GM21786 (cell line): Measurements from ENCODE around the gene JARID2.

Source experiments
- ATAC-seq: cut with Tn5 transposase; IDR thresholded peaks from one replicate; pipeline ENCODE4 v1.9.1; 2021; ENCODE audit not compliant: unreplicated experiment

Gene JARID2

GRCh38 chr6:15481390-15482291 is 235.8 kb downstream of the JARID2 start:
- no peak for ATAC-seq

GRCh38 chr6:15483060-15483459 is 237.2 kb downstream of the JARID2 start:
- no peak for ATAC-seq

GRCh38 chr6:15484140-15484539 is 238.3 kb downstream of the JARID2 start:
- no peak for ATAC-seq

- no peak for ATAC-seq
Observed at GRCh38 chr6:15484821-15485220, 239.0 kb downstream of the JARID2 start.

GRCh38 chr6:15485936-15486335 is 240.1 kb downstream of the JARID2 start:
- no peak for ATAC-seq

- ATAC-seq = no peak
Observed at GRCh38 chr6:15487262-15487661, 241.4 kb downstream of the JARID2 start.

GRCh38 chr6:15489261-15489962 is 243.5 kb downstream of the JARID2 start:
- ATAC-seq = no peak

- ATAC-seq = no peak
Observed at GRCh38 chr6:15490242-15491100, 244.6 kb downstream of the JARID2 start.

GRCh38 chr6:15491255-15491985 is 245.6 kb downstream of the JARID2 start:
- no peak for ATAC-seq

- no peak for ATAC-seq
Observed at GRCh38 chr6:15491986-15492269, 246.1 kb downstream of the JARID2 start.

GRCh38 chr6:15493437-15494168 is 247.7 kb downstream of the JARID2 start:
- ATAC-seq = no peak

- ATAC-seq = no peak
Observed at GRCh38 chr6:15495375-15495901, 249.6 kb downstream of the JARID2 start.

GRCh38 chr6:15496345-15497131 is 250.7 kb downstream of the JARID2 start:
- ATAC-seq = no peak

GRCh38 chr6:15498640-15499039 is 252.8 kb downstream of the JARID2 start:
- no peak for ATAC-seq

GRCh38 chr6:15499125-15499524 is 253.3 kb downstream of the JARID2 start:
- ATAC-seq = no peak

- ATAC-seq = no peak
Observed at GRCh38 chr6:15499591-15499990, 253.7 kb downstream of the JARID2 start.

- ATAC-seq = no peak
Observed at GRCh38 chr6:15500078-15500740, 254.3 kb downstream of the JARID2 start.
